IPS-NIHi7 (cell line): ENCODE data around the gene RSPO4.
"Not testable (repeated sequence)": the region's sequence is repeated elsewhere in the genome, so short reads cannot be mapped to it uniquely, and the experiment has no call there.

ENCODE experiments used
- DNase-seq: peaks from one replicate; pipeline ENCODE4 v3.0.0; 2012; ENCODE audit warnings: mixed read lengths; ENCODE audit errors: extremely low spot score

Gene RSPO4

GRCh38 chr20:1003920-1004697 lies 2.0 kb upstream of the RSPO4 start:
- DNase-seq, result no peak

- no peak for DNase-seq
Measured at GRCh38 chr20:1002682-1003561, 811 bp upstream of the RSPO4 start.

GRCh38 chr20:1001116-1001515 lies 995 bp downstream of the RSPO4 start:
- no peak for DNase-seq

- no peak for DNase-seq
Measured at GRCh38 chr20:998231-998830, 3.8 kb downstream of the RSPO4 start.

DNA sequence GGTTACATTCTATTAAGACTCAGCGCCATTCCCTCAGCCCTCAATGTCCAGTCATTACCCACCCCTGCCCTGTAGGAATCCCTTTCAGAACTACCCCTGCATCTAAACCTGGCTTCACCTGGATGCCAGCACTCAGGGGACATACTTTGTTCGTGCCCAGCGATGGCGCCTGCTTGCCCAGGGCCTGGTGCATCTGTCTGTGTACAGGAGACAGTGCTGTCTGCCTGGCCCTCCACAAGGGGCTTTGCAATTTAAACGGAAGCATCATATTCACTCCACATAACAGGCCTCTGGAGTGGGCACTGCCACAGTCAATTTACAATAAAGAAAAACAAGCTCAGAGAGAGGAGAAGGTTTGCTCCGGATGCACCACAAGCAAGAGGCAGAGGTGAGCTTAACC lies 4.6 kb downstream of the RSPO4 start:
- DNase-seq, result no peak

DNA sequence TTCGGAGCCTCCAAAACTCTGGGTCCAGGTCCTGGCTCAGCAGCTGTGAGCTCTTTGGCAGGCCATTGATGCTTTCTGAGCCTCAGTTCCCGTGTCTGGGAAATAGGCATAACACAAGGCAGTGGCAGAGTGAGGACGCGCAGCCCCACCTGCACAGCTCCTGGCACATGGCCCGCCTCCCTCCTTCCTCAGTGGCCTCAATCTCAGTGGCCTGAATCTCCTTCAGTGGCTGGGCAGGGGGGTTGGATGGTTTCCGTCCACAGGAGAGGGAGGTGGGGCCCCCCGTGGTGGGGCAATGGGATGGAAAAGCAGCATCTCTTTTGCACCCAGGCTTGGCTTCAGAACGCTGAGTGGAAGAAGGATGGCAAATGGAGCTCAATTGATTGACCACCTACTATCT lies 5.1 kb downstream of the RSPO4 start:
- no peak for DNase-seq

DNA sequence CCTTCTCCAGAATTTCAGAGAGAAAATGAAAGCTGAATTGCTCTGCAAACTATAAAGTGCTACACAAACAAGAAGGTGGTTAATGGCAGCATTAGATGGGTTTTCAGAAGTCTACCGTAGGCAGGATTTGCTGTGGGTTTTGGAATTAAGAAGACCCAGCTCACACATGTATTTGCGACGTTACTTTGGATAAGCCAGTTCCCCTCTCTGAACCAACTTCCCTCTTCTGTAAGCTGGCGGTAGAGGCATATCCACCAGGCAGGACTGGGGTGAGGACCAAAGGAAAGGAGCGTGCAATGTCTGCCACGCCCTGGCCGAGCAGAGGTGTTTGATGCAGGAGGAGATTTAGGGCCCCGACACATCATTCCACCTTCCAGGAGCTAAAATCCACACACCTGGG lies 6.9 kb downstream of the RSPO4 start:
- DNase-seq, result no peak

DNA sequence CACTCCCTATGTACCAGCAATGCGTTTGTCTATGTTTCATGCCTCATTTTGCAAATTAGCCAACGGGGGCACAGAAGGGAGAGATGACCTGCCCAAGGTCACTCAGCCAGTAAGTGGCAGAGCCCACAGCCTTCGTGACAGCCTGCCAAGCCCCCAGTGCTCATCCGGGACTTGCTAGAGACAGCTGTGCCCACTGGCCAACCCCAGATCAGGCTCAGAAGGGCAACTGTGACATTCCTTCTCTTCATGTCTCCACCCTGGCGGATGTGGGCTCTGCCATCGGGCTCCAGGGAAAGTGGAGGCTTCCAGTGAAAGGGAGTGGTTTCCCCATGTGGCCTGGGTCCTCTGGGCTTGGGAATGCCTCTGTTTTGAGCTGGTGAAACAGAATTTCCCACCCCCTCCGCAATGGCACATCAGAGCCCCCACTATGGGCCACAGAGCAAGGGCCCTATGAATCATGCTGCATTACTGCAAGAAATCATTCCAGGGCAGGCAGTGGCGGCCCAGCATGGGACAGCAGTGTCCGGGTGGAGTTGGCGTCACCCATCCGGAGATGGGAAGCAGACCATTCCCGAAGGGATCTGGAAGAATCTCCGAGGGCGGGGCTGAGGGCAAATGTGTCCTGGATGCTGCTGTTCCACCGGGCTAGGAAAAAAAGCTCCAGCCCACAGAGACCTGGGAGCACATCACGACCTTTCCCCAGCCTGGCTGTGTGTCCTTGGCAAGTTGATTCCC lies 9.1 kb downstream of the RSPO4 start:
- DNase-seq, result no peak

- DNase-seq, result peak; percentile 57
Measured at GRCh38 chr20:991850-992249, 10.3 kb downstream of the RSPO4 start.

DNA sequence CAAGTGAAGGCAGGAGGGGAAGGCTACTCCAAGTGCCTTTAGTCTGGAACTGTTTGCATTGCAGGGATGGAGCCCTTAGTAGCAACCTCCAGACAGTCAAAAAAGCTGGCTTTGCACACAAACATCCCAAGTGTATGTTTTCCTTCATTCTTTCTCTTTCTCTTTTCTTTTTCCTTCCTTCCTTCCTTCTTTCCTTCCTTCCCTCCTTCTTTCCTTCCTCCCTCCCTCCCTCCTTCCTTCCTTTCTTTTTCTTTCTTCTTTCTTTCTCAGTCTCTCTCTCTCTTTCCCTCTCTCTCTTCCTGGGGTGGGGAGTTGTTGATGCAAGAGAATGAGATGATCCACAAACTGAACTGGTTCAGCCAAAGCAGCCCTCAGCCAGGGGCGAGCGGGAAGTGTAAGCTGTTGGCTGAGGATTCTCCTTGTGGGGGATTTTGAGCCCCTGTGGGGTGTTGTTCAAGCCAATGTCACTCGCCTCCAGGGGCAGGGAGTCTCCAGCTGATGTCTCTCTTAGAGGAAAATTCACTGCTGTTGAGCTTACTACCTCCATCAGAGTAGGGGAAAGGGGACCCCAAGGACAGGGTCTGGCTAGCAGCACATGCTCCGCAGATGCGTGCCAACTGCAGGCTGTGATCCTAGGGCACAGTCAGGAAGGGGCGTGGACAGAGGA lies 11.7 kb downstream of the RSPO4 start:
- no peak for DNase-seq

DNA sequence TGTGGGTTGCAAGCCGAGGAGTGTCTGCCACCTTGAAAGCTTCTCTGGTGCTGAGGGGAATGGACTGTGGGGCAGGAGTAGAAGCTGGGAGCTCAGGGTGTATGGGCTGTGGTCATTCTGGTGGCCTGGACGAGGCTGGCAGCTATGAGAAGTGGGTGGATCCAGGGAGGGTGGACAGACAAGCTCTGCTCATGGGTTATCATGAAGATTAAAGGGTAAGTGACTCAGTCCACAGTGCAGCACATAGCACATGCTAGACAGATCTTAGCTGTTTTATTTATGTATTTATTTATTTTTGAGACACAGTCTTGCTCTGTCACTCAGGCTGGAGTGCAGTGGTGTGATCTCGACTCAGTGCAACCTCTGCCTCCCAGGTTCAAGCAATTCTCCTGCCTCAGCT lies 13.8 kb downstream of the RSPO4 start:
- DNase-seq, result no peak

- DNase-seq, result no peak
Measured at GRCh38 chr20:987677-988076, 14.4 kb downstream of the RSPO4 start.

DNA sequence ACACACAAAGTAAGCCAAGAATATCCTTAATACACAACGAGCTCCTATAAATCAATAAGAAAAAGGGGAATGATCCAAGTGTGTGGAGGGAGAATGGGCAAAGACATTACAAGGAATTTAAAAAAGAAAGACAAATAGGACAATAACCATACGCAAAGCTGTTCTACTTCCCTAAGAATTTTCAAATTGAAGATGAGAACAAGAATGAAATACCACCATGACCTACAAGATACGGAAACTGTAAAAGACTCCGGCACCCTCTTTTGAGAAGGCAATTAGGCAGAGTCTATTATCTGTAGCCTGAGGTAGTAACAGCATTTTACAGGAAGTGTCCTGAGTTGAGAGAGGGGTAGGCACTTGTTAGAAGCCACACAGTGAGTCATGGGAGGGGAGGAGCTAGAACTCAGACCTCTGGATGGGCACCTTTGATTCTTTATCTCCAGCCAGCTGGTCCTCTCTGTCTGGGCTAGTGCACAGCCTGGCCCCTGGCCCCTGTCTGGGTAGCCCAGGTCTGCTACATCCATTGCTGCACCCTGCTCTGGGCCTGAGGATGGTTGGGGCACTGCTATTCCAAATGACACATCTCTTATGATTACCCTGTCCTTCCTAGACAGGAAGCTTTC lies 15.3 kb downstream of the RSPO4 start:
- peak; percentile 27 for DNase-seq

DNA sequence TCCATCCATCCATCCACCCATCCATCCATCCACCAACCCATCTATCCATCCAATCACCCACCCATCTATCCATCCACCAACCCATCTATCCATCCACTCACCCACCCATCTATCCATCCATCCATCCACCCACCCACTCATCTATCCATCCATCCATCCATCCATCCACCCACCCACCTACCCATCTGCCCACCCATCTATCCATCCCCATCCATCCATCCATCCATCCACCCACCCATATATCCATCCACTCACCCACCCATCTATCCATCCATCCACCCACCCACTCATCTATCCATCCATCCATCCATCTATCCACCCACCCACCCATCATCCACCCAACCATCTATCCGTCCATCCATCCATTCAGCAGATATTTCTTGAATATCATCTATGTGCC lies 17.1 kb downstream of the RSPO4 start:
- DNase-seq, result not testable (repeated sequence)

GRCh38 chr20:982754-983153 lies 19.4 kb downstream of the RSPO4 start:
- peak; percentile 59 for DNase-seq

DNA sequence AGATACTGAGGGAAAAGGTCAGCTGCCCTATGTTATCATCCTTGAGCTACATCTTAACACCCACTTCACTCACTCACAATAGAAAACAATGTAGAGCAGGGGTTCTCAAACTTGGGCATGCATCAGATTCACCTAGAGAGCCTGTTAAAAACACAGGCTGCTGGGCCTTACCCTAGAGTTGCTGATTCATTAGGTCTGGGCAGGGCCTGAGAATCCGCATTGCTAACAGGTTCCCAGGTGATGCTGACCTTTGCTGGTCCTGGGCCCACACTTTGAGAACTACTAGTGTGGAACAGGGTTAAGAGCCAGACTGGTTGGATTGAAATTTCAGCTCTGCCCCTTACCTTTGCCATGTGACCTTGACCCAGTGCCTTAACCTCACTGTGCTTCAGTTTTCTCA lies 25.1 kb downstream of the RSPO4 start:
- DNase-seq, result no peak

DNA sequence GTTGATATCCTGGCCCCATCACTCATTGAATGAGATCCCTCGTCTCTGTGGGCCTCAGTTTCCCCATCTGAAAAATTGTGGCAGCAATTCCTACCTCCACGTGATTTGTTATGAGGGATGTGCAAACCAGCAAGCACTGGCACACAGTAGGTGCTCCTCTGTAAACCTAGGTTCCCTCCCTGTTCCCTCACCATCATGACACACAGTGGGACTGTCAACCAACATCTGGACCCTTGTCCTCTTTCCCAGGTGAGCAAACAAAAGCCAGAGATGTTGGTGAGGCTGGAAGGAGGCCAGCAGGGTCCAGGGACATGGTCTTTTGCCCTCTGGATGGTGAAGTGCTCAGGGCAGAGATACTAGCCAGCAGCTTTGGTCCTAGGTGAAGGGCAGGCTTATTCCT lies 26.1 kb downstream of the RSPO4 start:
- DNase-seq, result no peak

DNA sequence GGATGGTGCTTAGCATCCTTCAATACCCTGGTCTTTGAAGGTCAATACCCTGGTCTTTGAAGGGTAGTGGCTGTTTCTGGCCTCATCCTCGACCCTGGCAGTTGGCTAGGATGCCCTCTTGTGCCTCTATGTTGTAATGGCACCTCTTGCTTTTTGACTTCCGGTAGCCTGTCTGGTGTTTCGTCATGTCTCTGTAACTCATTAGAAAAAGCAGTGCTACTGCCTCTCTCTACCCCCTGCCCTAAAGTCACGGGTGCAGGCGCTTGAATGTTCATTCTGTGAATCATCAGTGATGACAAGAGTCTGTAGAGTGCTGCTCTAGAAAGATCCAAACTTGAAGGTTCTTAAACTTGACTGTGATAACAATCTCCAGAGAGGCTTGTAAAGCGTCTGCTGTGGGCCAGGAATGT lies 28.3 kb downstream of the RSPO4 start:
- DNase-seq, result peak; percentile 79

GRCh38 chr20:972256-972655 lies 29.9 kb downstream of the RSPO4 start:
- DNase-seq, result no peak

DNA sequence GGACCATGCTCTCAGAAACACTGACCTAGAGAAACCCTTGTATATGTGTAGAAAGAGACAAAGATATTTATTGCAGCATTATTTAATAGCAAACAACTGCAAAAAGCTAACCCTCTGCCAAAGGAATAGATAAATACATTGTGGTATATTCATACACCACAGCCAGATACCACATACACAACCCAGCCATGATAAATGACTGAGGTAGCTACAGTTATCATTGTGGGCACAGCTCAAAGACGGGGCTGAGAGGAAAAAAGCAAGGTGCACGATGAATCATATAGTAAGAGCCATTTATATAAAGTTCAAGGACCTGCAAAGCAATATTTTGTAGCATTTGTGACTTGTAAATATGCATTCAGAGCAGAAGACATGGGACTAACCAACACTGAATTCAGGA lies 30.8 kb downstream of the RSPO4 start:
- DNase-seq, result no peak

DNA sequence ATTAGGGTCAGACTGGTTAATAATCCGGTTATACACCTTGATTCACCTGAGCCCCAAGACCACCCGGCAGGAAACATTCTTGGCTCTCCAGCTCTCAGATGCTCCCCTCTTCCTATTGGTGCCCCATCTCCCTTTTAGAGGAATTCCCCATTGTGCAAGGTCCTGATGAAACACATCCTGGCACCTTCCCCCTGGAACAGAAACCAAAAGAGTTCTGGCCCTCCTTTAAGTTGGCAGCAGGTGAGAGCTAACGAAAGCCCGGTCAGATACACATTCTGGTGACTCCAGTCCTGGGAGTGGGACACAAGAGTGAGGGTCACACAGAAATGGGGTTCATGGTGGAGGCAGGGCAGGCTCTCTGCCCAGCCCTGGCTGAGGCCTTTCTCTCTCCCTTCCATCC lies 32.2 kb downstream of the RSPO4 start:
- no peak for DNase-seq
